AG04450 (cell line): ENCODE measurements around the gene BAZ1B. TPM values are rescaled to one million over a fixed set of nuclear protein-coding genes. Genes with fewer than 3 reads are reported as not detected.
"Not testable (repeated sequence)": the region's sequence is repeated elsewhere in the genome, so short reads cannot be mapped to it uniquely, and the experiment has no call there.

Source experiments
- CTCF ChIA-PET: fragments of 300-600, 350-600 bp; formaldehyde crosslinking; extraction: SDS; loops from one replicate; lab custom pipeline; 2022; ENCODE audit warnings: antibody characterized with exemption, inconsistent platforms; lab: Charles Lee
- POLR2A ChIA-PET: fragments of 350-600 bp; formaldehyde crosslinking; extraction: SDS; loops from one replicate; lab custom pipeline; 2021; ENCODE audit warnings: antibody characterized with exemption, inconsistent platforms; lab: Yijun Ruan, JAX
- DNase-seq: peaks from one replicate; pipeline ENCODE4 v3.0.0-alpha.2; 2011; ENCODE audit warnings: low read depth, low spot score
- H3K27ac ChIP-seq: one replicate; pipeline ENCODE4 v1.5.1; 2012; ENCODE audit warnings: low read depth, low read length, control low read depth
- H3K27me3 ChIP-seq: one replicate; pipeline ENCODE4 v1.6.0; 2012; ENCODE audit warnings: low read length; ENCODE audit not compliant: control insufficient read depth, insufficient read depth
- H3K4me3 ChIP-seq: 2 replicates; pipeline ENCODE4 v1.5.1; 2011; ENCODE audit warnings: mild to moderate bottlenecking, low read depth, low read length, control low read depth
- H3K9me3 ChIP-seq: 2 replicates; pipeline ENCODE4 v1.5.1; 2012; ENCODE audit warnings: low read length; ENCODE audit not compliant: control insufficient read depth, insufficient read depth
- CTCF ChIP-seq: IDR thresholded peaks from 2 replicates; pipeline ENCODE4 v1.5.1; 2011; ENCODE audit warnings: low read depth, low read length, control low read depth, inconsistent platforms
- polyA plus RNA-seq: library from polyadenylated mRNA; depleted of rRNA; stranded (reverse); fragments of >200 nt; gene quantifications from 2 replicates; pipeline ENCODE4 v1.2.3, GENCODE V29; 2011

The BAZ1B gene
- polyA plus RNA-seq, 1 experiment, result 29.0 TPM

GRCh38 chr7:73470208-73470607, 51.9 kb downstream of the BAZ1B start:
- ChIA-PET POLR2A (no interaction called here), CTCF (interaction anchor here (1.5 kb wide), 1 partner anchor 18 kb away, joined by 7 read pairs; no protein-coding TSS in a partner anchor)
- no peak overlapping the region for H3K27ac ChIP-seq
- H3K4me3 ChIP-seq, result no peak overlapping the region
- no peak for TF ChIP-seq CTCF
- H3K27me3 ChIP-seq, result no peaks in the 10 kb centered on the region
- H3K9me3 ChIP-seq, result no peaks in the 10 kb centered on the region
- no peak for DNase-seq

DNA sequence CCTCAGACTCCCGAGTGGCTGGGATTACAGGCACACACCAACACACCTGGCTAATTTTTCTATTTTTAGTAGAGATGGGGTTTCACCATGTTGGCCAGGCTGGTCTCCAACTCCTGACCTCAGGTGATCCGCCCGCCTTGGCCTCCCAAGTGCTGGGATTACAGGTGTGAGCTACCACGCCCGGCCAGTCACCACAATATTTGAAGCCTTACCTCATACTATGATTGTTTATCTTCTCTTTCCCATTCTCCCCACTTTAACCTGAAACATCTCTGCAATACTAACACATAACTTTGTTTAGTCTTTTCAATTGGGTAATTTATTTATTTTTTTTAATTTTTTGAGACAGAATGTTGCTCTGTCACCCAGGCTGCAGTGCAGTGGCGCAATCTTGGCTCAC, 55.0 kb downstream of the BAZ1B start:
- H3K27me3 ChIP-seq, H3K9me3 ChIP-seq, POLR2A ChIA-PET, H3K27ac ChIP-seq, H3K4me3 ChIP-seq, CTCF ChIA-PET, DNase-seq: not testable (repeated sequence)

DNA sequence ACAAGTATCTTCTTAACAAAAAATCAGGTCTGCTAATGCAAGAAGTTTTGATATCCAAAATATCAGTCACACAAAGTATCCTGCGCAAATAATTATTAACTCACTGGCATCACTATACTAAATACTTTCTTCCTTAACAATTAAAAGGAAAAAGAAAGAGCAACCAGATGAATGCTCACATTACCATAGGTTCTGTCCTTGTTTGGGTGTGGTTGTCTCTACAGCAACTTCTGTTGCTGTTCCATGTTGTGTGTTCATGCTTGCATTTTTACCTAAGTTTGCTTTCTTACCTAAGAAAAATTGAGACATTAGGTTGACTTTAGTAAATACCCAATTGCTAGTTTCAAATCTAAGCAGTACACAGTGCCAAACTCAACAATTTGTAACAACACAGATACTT, 56.0 kb downstream of the BAZ1B start:
- no peak overlapping the region for H3K27ac ChIP-seq
- no peak for TF ChIP-seq CTCF
- POLR2A ChIA-PET, result no interaction called here
- CTCF ChIA-PET, result no interaction called here
- no peak for DNase-seq
- H3K27me3 ChIP-seq, result no peaks in the 10 kb centered on the region
- no peaks in the 10 kb centered on the region for H3K9me3 ChIP-seq
- H3K4me3 ChIP-seq, result no peak overlapping the region

DNA sequence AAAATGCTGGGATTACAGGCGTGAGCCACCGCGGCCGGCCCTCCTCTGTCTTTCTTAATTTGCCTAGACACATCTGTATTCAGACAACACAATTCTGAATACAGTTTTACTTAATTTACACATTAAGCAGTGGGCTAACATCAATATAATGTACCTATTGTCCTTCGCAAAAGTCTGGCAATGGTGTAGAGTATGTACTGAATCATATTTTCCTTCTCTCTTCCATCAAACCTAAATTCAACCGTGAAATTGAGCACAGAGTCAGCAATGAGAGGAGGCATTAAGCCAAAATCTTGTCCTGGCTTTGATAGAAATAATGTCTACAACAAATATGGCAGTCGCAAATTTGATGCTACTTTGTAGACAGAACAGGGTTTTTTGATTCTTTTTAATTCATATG, 58.1 kb downstream of the BAZ1B start:
- Histone ChIP-seq H3K9me3 (no peaks in the 10 kb centered on the region), H3K27ac (no peak overlapping the region), H3K27me3 (no peaks in the 10 kb centered on the region), H3K4me3 (no peak overlapping the region)
- ChIA-PET CTCF (no interaction called here), POLR2A (no interaction called here)
- DNase-seq, result no peak
- TF ChIP-seq CTCF, result no peak

- no peak overlapping the region for H3K4me3 ChIP-seq
- no peak overlapping the region for H3K27ac ChIP-seq
- no peaks in the 10 kb centered on the region for H3K27me3 ChIP-seq
- DNase-seq, result no peak
- TF ChIP-seq CTCF, result no peak
- CTCF ChIA-PET, result interaction anchor here (2.1 kb wide), 1 partner anchor 11 kb away, joined by 11 read pairs; no protein-coding TSS in a partner anchor
- no peaks in the 10 kb centered on the region for H3K9me3 ChIP-seq
- POLR2A ChIA-PET, result no interaction called here
Measured at GRCh38 chr7:73463260-73463659, 58.8 kb downstream of the BAZ1B start.
